T-cell (primary cell): ENCODE measurements around the gene IRX3. TPM values are rescaled to one million over a fixed set of nuclear protein-coding genes. Genes with fewer than 3 reads are reported as not detected.

Experiments used
- ATAC-seq, 4 experiments: fragments of 200-7000 bp in 3 of 4; fragments of 150-1000 bp in 1 of 4; cut with Tn5 transposase; replicated peaks in 1 of 4; 1 replicate in 3 of 4; 2 replicates in 1 of 4; pipeline ENCODE4 v1.10.0; 2021; ENCODE audit warnings: moderate library complexity in 3 of 4, mild to moderate bottlenecking in 2 of 4, moderate number of reproducible peaks in 1 of 4
- CTCF ChIA-PET, 2 donors: fragments of 300-600 bp; sonication (Branson Sonifier 250); formaldehyde crosslinking; loops; one replicate each; lab custom pipeline; 2022; ENCODE audit warnings: antibody characterized with exemption in 2 of 2; lab: Charles Lee
- POLR2A ChIA-PET, 2 donors: fragments of 300-600 bp; sonication (Branson Sonifier 250); formaldehyde crosslinking; loops; one replicate each; lab custom pipeline; 2022; ENCODE audit warnings: antibody characterized with exemption in 2 of 2; lab: Charles Lee
- DNase-seq, 35 experiments: peaks; one replicate each; pipeline versions ENCODE4 v3.0.0 to v3.0.0-alpha.2; 2013 to 2023
- H3K27ac ChIP-seq: one replicate; pipeline ENCODE4 v1.5.1; 2013; ENCODE audit warnings: low read length
- H3K27me3 ChIP-seq, 2 experiments: replicated peaks in 1 of 2; 1 replicate in 1 of 2; 2 replicates in 1 of 2; pipeline versions ENCODE4 v1.6.1 to v1.7.0; 2013; ENCODE audit warnings: low read length in 1 of 2, mixed read lengths in 1 of 2; ENCODE audit not compliant: control insufficient read depth in 2 of 2, insufficient read depth in 2 of 2; ENCODE audit errors: extremely low read depth in 1 of 2
- H3K36me3 ChIP-seq, 2 donors: 1 replicate in 1 of 2; 2 replicates in 1 of 2; pipeline versions ENCODE4 v1.6.1 to v1.7.0; 2013; ENCODE audit warnings: low read length in 1 of 2; ENCODE audit not compliant: control insufficient read depth in 2 of 2, insufficient read depth in 1 of 2; ENCODE audit errors: extremely low read depth in 1 of 2
- H3K4me1 ChIP-seq, 2 experiments: 1 replicate in 1 of 2; 2 replicates in 1 of 2; pipeline versions ENCODE4 v1.6.1 to v1.7.0; 2013; ENCODE audit warnings: low read length in 2 of 2, mixed read lengths in 1 of 2; ENCODE audit not compliant: insufficient read depth in 2 of 2, control insufficient read depth in 1 of 2; ENCODE audit errors: extremely low read depth in 1 of 2
- H3K4me3 ChIP-seq, 2 donors: 1 replicate in 1 of 2; 2 replicates in 1 of 2; pipeline versions ENCODE4 v1.5.1 to v1.7.0; 2013; ENCODE audit warnings: mild to moderate bottlenecking in 2 of 2, low read length in 1 of 2, moderate library complexity in 1 of 2; ENCODE audit not compliant: control insufficient read depth in 1 of 2; ENCODE audit errors: extremely low read depth in 1 of 2
- H3K9me3 ChIP-seq: 2 replicates; pipeline ENCODE4 v1.7.0; 2013
- H3K27ac Mint-ChIP-seq, 2 donors: one replicate each; pipeline ENCODE4 v1.8.0; 2020 to 2021; ENCODE audit warnings: mild to moderate bottlenecking in 2 of 2, mixed read lengths in 2 of 2
- H3K27me3 Mint-ChIP-seq, 2 donors: one replicate each; pipeline ENCODE4 v1.8.0; 2021 to 2022; ENCODE audit warnings: mixed read lengths in 2 of 2
- H3K36me3 Mint-ChIP-seq: one replicate; pipeline ENCODE4 v1.8.0; 2021; ENCODE audit warnings: mixed read lengths
- H3K4me1 Mint-ChIP-seq, 3 donors: one replicate each; pipeline ENCODE4 v1.8.0; 2020 to 2022; ENCODE audit warnings: mixed read lengths in 3 of 3, mild to moderate bottlenecking in 1 of 3
- H3K4me3 Mint-ChIP-seq, 3 donors: one replicate each; pipeline ENCODE4 v1.8.0; 2020 to 2022; ENCODE audit warnings: mild to moderate bottlenecking in 3 of 3, mixed read lengths in 3 of 3, moderate library complexity in 3 of 3
- H3K9me3 Mint-ChIP-seq, 3 donors: one replicate each; pipeline ENCODE4 v1.8.0; 2020 to 2022; ENCODE audit warnings: mixed read lengths in 3 of 3
- WGBS: methylation state at CpG from one replicate; pipeline ENCODE4 v1.1.5; 2013; ENCODE audit warnings: missing lambda C conversion rate; ENCODE audit not compliant: insufficient coverage; 5-methylcytosine and 5-hydroxymethylcytosine counted together
- total RNA-seq, 35 experiments: library from RNA in 6 of 35; stranded (reverse) in 6 of 35; fragments of 120-200 nt in 1 of 35; gene quantifications; one replicate each; pipeline versions ENCODE4 v1.2.1 to v1.2.4 and lab custom pipeline; 2013 to 2026

Gene IRX3
- total RNA-seq, 5 donors from 2014 or later (not counting 1 experiment from before 2014, with no cell fraction given) = 0.19 to 0.35 TPM; not detected in 3

DNA sequence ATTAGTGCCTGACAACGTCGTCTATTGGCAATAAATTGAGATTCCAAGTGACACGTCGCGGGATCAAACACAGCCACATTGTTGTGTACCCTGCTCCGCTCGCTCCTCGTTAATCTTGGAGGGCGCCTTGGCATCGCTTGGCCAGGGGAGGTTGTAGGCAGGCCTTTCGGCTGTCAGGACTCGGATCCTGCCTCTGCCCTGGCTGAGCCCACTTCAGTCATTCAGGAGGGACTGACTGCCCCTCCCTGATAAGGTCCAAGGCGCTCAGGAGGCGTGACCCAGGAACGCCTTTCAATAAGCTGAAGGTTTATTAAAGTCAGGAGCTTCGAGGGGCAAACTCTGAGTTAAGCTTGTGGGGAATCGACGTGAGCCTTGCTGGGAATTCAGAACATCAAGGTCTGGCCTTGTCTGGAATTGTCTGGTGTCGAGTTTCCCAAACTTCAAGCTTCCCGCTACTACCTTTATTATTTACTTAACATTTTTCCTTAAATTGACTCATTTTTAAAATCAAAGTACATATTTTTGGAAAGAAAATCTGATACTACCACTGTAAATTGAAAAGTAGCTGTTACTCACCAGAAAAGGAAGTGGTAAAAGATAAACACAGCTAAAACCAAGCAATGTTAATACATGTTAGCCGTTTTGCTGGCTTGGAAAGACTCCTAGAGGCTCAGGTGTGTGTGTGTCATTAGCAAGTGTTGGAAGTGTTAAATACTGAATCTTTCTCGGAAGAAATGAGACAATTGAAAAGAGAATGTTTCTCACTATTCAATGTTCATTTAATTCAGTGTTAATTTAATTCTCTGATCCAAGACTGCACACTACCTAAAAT is 5.3 kb upstream of the IRX3 start:
- Histone ChIP-seq H3K27ac (no peak overlapping the region), H3K27me3 (peaks cover 19 to 47% of the 10 kb centered on the region in 2 experiments), H3K4me3 (no peak overlapping the region), H3K4me1 (peaks cover 4 to 6% of the 10 kb centered on the region in 2 experiments), H3K36me3 (no peaks in the 10 kb centered on the region), H3K9me3 (no peaks in the 10 kb centered on the region)
- Mint-ChIP-seq H3K4me1 (peaks cover 9 to 14% (median 13%) of the 10 kb centered on the region in 3 donors), H3K9me3 (peaks cover 0 to 7% (median 4%) of the 10 kb centered on the region in 3 donors), H3K4me3 (no peak overlapping the region), H3K36me3 (no peaks in the 10 kb centered on the region), H3K27ac (no peak overlapping the region), H3K27me3 (peaks cover 42 to 59% of the 10 kb centered on the region in 2 donors)
- 19% methylated on average over 16 of the region's 22 CpGs for WGBS
- ATAC-seq (no peak), DNase-seq (no peak)
- ChIA-PET POLR2A (no interaction called here), CTCF (no interaction called here)

DNA sequence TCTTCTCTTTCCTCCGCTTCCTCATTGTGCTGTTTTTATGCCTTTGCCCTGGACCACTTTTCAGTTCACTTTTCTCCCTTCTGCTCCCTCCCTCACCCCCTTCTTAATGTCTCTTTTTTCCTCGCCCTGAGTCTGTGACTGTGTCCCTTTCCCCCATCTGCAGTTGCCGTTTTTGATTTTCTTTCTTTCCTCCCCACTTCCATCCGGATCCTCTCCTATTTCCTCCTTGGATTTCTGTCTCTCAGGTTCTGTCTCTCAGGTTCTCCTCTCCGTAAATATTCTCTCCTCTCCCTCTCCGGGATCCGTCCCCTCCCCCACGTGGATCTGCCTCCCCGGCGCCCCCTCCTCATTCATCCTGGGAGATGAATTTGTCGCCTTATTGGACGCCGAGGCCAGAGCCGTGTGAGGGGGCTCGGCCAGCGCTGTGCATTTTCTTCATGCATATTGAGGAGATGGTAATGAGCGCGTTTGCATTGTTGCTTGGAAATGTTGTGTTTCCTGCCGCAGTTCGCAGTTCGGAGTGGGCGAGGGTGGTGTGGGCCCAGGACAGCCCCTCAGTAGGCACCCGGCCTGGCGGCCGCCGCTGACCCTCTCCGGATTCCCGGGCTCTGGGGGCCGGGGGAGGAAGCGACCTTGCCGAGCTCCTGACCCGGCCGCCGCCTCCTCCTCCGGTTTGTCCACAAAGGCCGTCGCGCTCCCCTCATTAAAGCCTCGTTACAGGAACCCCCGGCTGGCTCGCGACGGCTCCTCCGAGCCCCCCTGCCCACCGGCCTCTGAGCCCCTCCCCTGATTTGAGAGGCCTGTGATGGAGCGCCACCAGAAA is 4.5 kb upstream of the IRX3 start:
- H3K27me3 Mint-ChIP-seq = peaks cover 48 to 64% of the 10 kb centered on the region in 2 donors
- Histone ChIP-seq H3K27ac (no peak overlapping the region), H3K27me3 (peaks cover 19 to 54% of the 10 kb centered on the region in 2 experiments), H3K4me3 (no peak overlapping the region), H3K4me1 (peaks cover 4 to 13% of the 10 kb centered on the region in 2 experiments), H3K36me3 (no peaks in the 10 kb centered on the region), H3K9me3 (no peaks in the 10 kb centered on the region)
- H3K36me3 Mint-ChIP-seq = no peaks in the 10 kb centered on the region
- POLR2A ChIA-PET = no interaction called here
- H3K9me3 Mint-ChIP-seq = peaks cover 0 to 4% (median 2%) of the 10 kb centered on the region in 3 donors
- DNase-seq (no peak), ATAC-seq (no peak)
- WGBS = 7% methylated on average over 40 of the region's 46 CpGs
- CTCF ChIA-PET = no interaction called here
- H3K27ac Mint-ChIP-seq = no peak overlapping the region
- peaks cover 13 to 19% (median 19%) of the 10 kb centered on the region in 3 donors for H3K4me1 Mint-ChIP-seq
- H3K4me3 Mint-ChIP-seq = no peak overlapping the region

DNA sequence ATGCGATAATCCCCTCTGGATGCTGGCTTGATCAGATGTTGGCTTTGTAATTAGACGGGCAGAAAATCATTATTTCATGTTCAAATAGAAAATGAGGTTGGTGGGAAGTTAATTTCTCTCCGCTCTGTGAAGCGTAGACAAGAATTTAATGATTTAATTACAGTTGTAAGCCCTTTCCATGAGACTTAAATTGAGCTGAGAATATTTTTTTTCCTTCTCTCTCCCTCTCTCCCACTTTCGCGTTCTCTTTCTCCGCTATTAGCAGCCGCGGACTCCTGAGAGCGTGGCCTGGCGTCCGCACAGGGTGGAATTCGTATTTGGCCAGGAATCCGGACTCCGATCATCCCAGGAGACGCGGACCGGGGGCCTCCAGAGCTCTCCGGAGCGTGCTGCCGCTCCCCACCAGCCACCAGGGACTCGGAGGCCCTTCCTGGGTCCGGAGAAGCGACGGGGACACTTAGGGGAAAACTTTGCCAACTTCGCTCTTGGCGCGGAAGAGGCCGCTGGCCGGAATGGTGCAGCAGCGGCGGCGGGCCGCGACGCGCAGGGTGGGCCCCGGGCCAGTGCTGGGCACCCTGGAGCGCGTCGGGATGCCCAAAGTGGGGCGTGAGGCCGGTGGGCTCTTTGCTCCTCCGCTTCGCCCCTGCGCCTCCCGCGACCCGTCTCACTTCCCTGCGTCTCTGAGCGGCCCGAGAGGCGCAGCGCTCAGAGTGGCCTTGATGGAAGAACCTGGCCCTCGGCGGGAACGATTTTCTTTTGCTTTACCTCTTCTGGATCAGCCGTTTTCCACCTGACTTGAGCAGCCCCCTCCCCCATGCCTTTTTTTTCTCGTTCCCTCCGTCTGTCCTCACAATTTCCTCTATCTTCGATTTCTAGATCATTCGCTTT is 3.6 kb upstream of the IRX3 start:
- ChIA-PET POLR2A (no interaction called here), CTCF (no interaction called here)
- no peaks in the 10 kb centered on the region for H3K36me3 Mint-ChIP-seq
- H3K9me3 ChIP-seq = no peaks in the 10 kb centered on the region
- H3K27me3 ChIP-seq = peaks cover 19 to 58% of the 10 kb centered on the region in 2 experiments
- 10% methylated on average over 56 of the region's 62 CpGs for whole genome bisulfite sequencing
- H3K36me3 ChIP-seq = no peaks in the 10 kb centered on the region
- peaks cover 50 to 67% of the 10 kb centered on the region in 2 donors for H3K27me3 Mint-ChIP-seq
- DNase-seq = no peak
- ATAC-seq = no peak
- H3K9me3 Mint-ChIP-seq = no peaks in the 10 kb centered on the region
- H3K4me3 Mint-ChIP-seq = peak overlapping the region in 1 of 3 donors; percentile 16
- H3K4me1 ChIP-seq = peaks cover 4 to 14% of the 10 kb centered on the region in 2 experiments
- H3K4me3 ChIP-seq = no peak overlapping the region
- no peak overlapping the region for H3K27ac ChIP-seq
- H3K4me1 Mint-ChIP-seq = peaks cover 15 to 22% (median 21%) of the 10 kb centered on the region in 3 donors
- H3K27ac Mint-ChIP-seq = no peak overlapping the region

DNA sequence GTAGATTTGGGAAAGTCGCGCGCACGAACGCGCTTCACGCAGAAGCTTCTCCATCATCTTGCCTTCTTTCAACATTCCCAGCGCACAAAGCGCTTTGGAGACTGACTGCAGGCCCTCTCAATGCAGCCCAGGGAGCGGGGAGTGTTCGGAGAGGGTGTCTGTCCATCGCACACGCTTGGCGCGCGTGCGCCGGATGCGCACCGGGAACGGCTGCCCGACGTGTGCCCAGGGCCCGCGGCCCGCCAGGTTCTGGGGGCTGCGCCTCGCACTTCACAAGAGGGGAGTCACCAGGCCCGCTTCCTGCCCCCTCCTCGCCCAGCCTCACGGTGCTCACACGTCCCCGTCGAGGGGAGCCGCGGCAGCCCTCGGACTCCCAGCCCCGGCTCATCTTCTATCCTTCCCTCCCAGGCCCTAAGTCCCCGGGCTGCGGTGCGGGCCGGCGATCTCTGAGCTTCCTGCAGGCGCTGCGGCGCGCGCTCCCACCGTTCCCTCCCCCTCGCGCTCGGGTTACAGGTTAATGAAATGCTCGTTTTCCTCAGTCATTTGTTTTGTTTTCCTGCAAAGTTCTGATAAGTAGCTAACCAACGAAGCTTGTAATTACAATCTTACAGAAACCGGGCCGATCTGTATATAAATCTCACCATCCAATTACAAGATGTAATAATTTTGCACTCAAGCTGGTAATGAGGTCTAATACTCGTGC is 2.8 kb upstream of the IRX3 start:
- 13% methylated on average over 34 of the region's 57 CpGs for WGBS
- H3K4me1 ChIP-seq = peaks cover 4 to 14% of the 10 kb centered on the region in 2 experiments
- no peak overlapping the region for H3K4me3 ChIP-seq
- no peaks in the 10 kb centered on the region for H3K36me3 Mint-ChIP-seq
- no peaks in the 10 kb centered on the region for H3K9me3 ChIP-seq
- no peak overlapping the region for H3K27ac Mint-ChIP-seq
- H3K36me3 ChIP-seq = no peaks in the 10 kb centered on the region
- peak overlapping the region in 1 of 3 donors; percentile 16 for H3K4me3 Mint-ChIP-seq
- DNase-seq (no peak), ATAC-seq (no peak)
- H3K9me3 Mint-ChIP-seq = no peaks in the 10 kb centered on the region
- ChIA-PET CTCF (no interaction called here), POLR2A (no interaction called here)
- peaks cover 21 to 26% (median 25%) of the 10 kb centered on the region in 3 donors for H3K4me1 Mint-ChIP-seq
- H3K27me3 Mint-ChIP-seq = peaks cover 50 to 73% of the 10 kb centered on the region in 2 donors
- H3K27ac ChIP-seq = no peak overlapping the region
- H3K27me3 ChIP-seq = peaks cover 17 to 63% of the 10 kb centered on the region in 2 experiments

DNA sequence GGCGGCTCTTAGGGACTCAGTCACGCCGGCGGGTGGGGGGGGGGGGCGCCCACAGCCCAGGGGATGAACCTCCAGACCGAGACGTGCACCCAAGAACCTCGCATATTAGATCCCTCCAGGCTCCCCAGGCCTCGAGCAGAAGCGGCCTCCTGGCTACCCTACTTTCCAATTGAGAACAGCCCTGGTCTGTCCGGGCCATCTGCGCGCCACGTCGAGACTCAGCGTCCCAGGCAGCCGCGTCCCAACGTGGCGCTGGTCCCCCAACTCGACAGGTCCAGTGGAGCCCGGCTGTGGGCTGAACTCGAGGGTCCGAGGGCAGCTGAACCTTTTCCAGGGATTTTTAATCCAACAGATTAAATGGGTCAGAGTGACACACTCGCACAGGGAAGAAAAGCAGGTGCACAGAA is 2.3 kb upstream of the IRX3 start:
- DNase-seq = no peak
- H3K27me3 Mint-ChIP-seq = peaks cover 47 to 73% of the 10 kb centered on the region in 2 donors

More for the DNA sequence above, 2.3 kb upstream of the IRX3 start:
- Histone ChIP-seq H3K4me1 (peaks cover 4 to 14% of the 10 kb centered on the region in 2 experiments), H3K9me3 (no peaks in the 10 kb centered on the region), H3K4me3 (no peak overlapping the region), H3K27me3 (peaks cover 15 to 67% of the 10 kb centered on the region in 2 experiments), H3K27ac (no peak overlapping the region), H3K36me3 (no peaks in the 10 kb centered on the region)
- H3K9me3 Mint-ChIP-seq = no peaks in the 10 kb centered on the region
- no peak for ATAC-seq
- peaks cover 21 to 27% (median 26%) of the 10 kb centered on the region in 3 donors for H3K4me1 Mint-ChIP-seq
- ChIA-PET CTCF (no interaction called here), POLR2A (no interaction called here)
- H3K36me3 Mint-ChIP-seq = no peaks in the 10 kb centered on the region
- no peak overlapping the region for H3K27ac Mint-ChIP-seq
- WGBS = 20% methylated on average over 21 of the region's 25 CpGs
- H3K4me3 Mint-ChIP-seq = no peak overlapping the region
